ENCODE measurements around the gene SV2A.
"Not testable (repeated sequence)": the region's sequence is repeated elsewhere in the genome, so short reads cannot be mapped to it uniquely, and the experiment has no call there.

The SV2A gene

DNA sequence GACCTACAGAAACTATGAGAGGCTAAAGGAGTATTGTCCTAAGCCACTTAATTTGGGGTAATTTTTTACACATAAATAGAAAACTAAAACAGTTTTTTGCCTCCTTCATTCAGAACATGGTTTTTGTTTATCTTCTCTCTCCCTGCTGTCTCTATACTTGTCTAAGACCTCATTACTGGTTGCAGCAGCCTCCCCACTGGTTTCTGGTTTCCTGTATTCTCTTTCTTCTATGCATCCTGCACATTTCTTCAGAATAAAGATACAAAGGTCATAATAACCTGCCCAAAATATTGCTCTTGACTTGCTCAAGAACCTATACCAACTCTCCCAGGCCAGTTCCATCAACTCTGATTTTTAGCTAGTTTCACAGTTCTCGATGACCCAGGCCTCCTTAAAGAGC is 38.1 kb downstream of the SV2A start:
- no peak for DNase-seq (ENCODE audit: low read depth)
- no peak overlapping the region for H3K4me3 ChIP-seq (ENCODE audit: low read depth, low read length)
- TF ChIP-seq, protein P1, sequence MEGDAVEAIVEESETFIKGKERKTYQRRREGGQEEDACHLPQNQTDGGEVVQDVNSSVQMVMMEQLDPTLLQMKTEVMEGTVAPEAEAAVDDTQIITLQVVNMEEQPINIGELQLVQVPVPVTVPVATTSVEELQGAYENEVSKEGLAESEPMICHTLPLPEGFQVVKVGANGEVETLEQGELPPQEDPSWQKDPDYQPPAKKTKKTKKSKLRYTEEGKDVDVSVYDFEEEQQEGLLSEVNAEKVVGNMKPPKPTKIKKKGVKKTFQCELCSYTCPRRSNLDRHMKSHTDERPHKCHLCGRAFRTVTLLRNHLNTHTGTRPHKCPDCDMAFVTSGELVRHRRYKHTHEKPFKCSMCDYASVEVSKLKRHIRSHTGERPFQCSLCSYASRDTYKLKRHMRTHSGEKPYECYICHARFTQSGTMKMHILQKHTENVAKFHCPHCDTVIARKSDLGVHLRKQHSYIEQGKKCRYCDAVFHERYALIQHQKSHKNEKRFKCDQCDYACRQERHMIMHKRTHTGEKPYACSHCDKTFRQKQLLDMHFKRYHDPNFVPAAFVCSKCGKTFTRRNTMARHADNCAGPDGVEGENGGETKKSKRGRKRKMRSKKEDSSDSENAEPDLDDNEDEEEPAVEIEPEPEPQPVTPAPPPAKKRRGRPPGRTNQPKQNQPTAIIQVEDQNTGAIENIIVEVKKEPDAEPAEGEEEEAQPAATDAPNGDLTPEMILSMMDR (IDR thresholded peaks at IDR 0.05; ENCODE audit: control insufficient read depth, extremely low read depth, insufficient read depth), result no peak

DNA sequence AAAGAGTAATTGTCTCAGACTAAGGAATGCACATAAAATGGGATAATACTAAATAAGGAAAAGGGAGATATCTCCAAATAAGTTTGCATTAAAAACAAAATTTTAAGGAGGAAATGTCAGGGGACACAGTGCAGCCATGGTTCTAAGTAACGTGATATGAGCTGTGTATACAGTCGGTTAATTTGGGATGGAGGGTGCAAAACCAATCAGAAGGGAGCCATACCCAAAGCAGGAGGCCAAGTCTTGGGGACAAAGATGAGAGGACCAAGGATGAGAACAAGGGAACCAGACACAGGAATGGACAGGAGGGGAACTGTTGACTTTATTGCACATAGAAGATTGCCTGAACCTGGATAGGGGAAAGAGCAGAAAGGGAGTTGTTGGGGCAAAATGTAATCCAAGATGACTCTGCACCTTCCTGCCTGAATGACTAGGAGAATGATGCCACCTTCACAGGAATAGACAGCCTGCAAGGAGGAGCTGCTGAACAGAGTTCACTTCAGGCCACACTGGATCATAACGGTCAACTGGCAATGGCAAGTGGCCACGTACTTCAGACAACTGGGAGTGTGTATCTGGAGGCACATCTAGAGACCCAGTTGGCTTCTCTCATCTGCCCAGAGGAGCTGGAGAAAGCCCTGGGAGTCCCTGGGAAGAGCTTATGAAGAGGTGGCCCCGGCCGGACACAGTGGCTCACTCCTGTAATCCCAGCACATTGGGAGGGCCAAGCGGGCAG is 40.3 kb downstream of the SV2A start:
- no peak overlapping the region for H3K4me3 ChIP-seq (ENCODE audit: low read depth, low read length)
- TF ChIP-seq, protein P1 (IDR thresholded peaks at IDR 0.05; ENCODE audit: control insufficient read depth, extremely low read depth, insufficient read depth), result no peak
- DNase-seq (ENCODE audit: low read depth), result no peak

DNA sequence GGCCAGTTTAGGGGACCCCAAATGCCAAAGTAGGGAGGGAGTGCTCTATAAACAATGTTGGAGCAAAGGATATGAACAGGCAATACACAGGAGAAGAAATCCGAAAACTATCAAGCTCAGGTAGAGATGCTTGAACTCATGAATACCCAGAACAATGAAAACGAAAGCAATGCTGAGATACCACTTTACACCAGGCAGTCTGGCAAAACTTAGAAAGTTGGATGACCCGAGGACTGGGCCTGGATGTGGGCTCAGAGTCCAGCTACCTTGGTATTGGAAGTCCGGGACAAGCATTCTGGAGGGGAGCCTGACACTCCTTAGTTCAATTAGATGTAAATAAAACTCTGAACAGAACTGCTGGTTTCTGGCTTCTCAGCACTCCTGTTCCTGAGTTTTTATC is 44.6 kb downstream of the SV2A start:
- not testable (repeated sequence) for H3K4me3 ChIP-seq (ENCODE audit: low read depth, low read length); DNase-seq (ENCODE audit: low read depth)

DNA sequence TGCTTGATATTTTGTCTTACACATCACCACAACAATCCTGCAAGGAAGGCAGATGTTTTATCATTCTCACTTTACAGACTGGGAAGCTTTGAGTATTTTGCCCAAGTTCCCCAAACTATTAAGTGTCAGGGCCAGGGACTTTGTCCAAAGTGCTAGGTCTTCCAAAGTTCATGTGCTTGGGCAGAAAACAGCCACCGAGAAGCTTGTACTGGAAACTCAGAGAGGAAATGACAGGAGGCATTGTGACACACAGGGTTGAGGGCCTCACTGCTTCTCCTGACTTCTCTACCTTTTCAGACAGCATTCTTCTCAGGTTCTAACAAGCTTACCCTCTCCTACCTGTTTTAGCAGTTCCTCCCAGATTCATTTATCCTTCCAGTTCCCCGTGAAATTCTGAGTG is 50.8 kb downstream of the SV2A start:
- not testable (repeated sequence) for DNase-seq (ENCODE audit: low read depth); H3K4me3 ChIP-seq (ENCODE audit: low read depth, low read length)

DNA sequence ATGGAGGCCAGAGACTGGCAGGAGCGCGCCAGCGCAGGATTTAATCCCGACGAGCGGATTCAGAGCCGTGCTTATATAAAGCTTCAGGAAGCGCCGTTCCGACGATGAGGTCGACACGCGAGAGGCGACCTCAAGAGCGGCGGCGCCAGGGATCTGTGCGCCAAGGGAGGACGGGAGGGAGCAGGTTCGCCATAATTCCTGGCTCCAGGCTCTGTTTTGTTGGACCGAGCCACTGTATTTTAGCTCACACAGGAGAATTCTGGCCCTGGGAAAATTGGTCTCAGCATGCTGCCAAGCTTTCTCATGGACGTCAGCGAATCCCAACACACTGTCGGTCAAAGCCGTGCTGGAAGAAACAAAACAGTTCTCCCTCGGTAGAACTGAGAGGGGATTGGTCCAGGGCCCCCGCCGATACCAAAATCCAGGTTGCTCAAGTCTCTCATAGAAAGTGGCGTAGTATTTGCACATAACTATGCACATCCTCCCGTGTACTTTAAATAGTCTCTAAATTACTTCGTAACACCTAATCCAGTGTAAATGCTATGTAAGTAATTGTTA is 56.1 kb downstream of the SV2A start:
- not testable (repeated sequence) for DNase-seq (ENCODE audit: low read depth); H3K4me3 ChIP-seq (ENCODE audit: low read depth, low read length)

DNA sequence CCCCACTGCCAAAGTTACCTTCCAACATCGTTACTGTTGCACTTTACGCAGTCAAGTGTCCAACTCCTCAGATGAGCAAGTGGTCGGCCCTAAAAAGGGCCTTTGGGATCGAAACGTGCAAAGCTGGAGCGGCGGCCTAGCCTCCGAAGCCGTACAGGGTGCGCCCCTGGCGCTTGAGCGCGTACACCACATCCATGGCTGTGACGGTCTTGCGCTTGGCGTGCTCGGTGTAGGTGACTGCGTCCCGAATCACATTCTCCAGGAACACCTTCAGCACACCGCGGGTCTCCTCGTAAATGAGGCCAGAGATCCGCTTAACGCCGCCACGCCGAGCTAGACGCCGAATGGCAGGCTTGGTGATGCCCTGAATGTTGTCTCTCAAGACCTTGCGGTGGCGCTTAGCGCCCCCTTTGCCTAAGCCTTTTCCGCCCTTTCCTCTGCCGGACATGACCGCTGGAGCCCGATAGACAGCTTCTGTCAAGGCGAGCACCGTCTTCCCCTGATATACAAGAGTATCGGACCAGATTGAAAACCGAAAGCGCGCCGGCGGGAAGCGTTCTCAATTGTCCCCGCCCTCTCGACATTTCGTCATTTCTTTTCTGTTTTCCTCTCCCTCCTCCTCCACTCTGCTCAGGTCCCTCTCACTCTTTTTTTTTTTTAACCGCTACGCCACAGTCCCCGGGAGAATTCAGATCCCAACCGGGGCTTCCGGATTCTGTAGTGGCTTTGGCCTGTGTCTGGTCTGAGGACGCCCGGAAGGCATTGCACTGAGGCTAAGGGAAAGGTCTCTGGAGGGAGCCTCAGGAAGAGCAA is 56.8 kb downstream of the SV2A start:
- DNase-seq (ENCODE audit: low read depth); H3K4me3 ChIP-seq (ENCODE audit: low read depth, low read length): not testable (repeated sequence)

DNA sequence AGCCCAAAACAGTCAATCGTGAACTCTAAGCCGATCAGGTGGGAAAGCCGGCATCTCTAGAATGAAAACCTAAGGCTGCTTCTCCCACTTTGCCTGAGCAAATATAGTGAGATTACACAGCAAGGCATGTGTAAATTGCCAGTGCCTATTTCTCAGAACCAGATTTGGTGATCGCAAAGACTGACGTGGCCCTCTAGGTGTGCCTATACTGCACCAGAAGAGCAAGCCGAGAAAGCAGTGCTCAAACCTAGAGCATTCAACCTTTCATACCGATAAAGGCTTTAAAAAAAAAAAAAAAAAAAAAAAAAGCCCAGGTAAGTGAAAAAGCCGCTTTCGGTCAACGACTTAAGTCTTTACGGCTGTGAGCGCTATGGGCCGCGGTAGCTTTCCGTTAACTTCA is 57.4 kb downstream of the SV2A start:
- not testable (repeated sequence) for H3K4me3 ChIP-seq (ENCODE audit: low read depth, low read length); DNase-seq (ENCODE audit: low read depth)

Measured in LNCaP clone FGC (cell line).